ENCODE data around the gene JUN. TPM values are rescaled to one million over a fixed set of nuclear protein-coding genes. Genes with fewer than 3 reads are reported as not detected.

JUN gene
- total and polyA plus RNA-seq, 4 donors: 15.0 to 29.8 (median 17.5) TPM

GRCh38 chr1:58829866-58830265, 46.0 kb upstream of the JUN start:
- 90% methylated on average over 1 of the region's 1 CpG for WGBS
- H3K4me3 ChIP-seq (ENCODE audit: low read depth in 1 of 3, low read length in 3 of 3): no peak overlapping the region

GRCh38 chr1:58827298-58827697, 43.5 kb upstream of the JUN start:
- TF ChIP-seq NR2F2 (IDR thresholded peaks at IDR 0.05) (no peak), SP1 (IDR thresholded peaks at IDR 0.05) (no peak), FOXA2 (IDR thresholded peaks at IDR 0.05) (no peak), REST (IDR thresholded peaks at IDR 0.05) (no peak), CTCF (IDR thresholded peaks at IDR 0.05; ENCODE audit: low read depth, low read length, missing input control) (no peak), MAX (IDR thresholded peaks at IDR 0.05) (no peak), HNF4A (conservative IDR thresholded peaks at IDR 0.05) (no peak)
- Histone ChIP-seq H3K27me3 (ENCODE audit: control insufficient read depth in 4 of 4, insufficient read depth in 4 of 4, low read length in 3 of 4) (no peaks in the 10 kb centered on the region), H3K36me3 (ENCODE audit: control insufficient read depth in 4 of 4, insufficient read depth in 3 of 4, low read depth in 1 of 4, low read length in 3 of 4) (no peaks in the 10 kb centered on the region), H3K27ac (ENCODE audit: low read depth in 1 of 2, low read length in 2 of 2) (no peak overlapping the region), H3K4me1 (ENCODE audit: control insufficient read depth in 4 of 4, insufficient read depth in 4 of 4, low read length in 3 of 4) (no peaks in the 10 kb centered on the region), H3K9ac (ENCODE audit: low read depth in 1 of 2, low read length in 2 of 2) (no peak overlapping the region), H3K9me3 (ENCODE audit: control insufficient read depth in 4 of 4, low read length in 3 of 4) (peaks cover 0 to 5% (median 3%) of the 10 kb centered on the region in 4 donors), H3K4me3 (ENCODE audit: low read depth in 1 of 3, low read length in 3 of 3) (no peak overlapping the region)
- no peak for DNase-seq (ENCODE audit: low spot score)

More at GRCh38 chr1:58829866-58830265, 46.0 kb upstream of the JUN start:
- H3K27me3 ChIP-seq (ENCODE audit: control insufficient read depth in 4 of 4, insufficient read depth in 4 of 4, low read length in 3 of 4): no peaks in the 10 kb centered on the region
- no peak for DNase-seq (ENCODE audit: low spot score)
- H3K9me3 ChIP-seq (ENCODE audit: control insufficient read depth in 4 of 4, low read length in 3 of 4): peaks cover 0 to 5% (median 3%) of the 10 kb centered on the region in 4 donors
- no peaks in the 10 kb centered on the region for H3K36me3 ChIP-seq (ENCODE audit: control insufficient read depth in 4 of 4, insufficient read depth in 3 of 4, low read depth in 1 of 4, low read length in 3 of 4)
- H3K27ac ChIP-seq (ENCODE audit: low read depth in 1 of 2, low read length in 2 of 2): no peak overlapping the region
- TF ChIP-seq REST (IDR thresholded peaks at IDR 0.05): no peak
- no peak for TF ChIP-seq FOXA1 (IDR thresholded peaks at IDR 0.05)
- TF ChIP-seq GABPA (IDR thresholded peaks at IDR 0.05 in 1 of 2, conservative IDR thresholded peaks at IDR 0.05 in 1 of 2): no peak
- no peak for TF ChIP-seq RXRA (IDR thresholded peaks at IDR 0.05)
- no peak for TF ChIP-seq YY1 (IDR thresholded peaks at IDR 0.05)
- no peaks in the 10 kb centered on the region for H3K4me1 ChIP-seq (ENCODE audit: control insufficient read depth in 4 of 4, insufficient read depth in 4 of 4, low read length in 3 of 4)
- H3K9ac ChIP-seq (ENCODE audit: low read depth in 1 of 2, low read length in 2 of 2): no peak overlapping the region

Data from liver (tissue), 9 donors.